ENCODE measurements around the gene HOMER1.
"Not testable (repeated sequence)": the region's sequence is repeated elsewhere in the genome, so short reads cannot be mapped to it uniquely, and the experiment has no call there.

Gene HOMER1

DNA sequence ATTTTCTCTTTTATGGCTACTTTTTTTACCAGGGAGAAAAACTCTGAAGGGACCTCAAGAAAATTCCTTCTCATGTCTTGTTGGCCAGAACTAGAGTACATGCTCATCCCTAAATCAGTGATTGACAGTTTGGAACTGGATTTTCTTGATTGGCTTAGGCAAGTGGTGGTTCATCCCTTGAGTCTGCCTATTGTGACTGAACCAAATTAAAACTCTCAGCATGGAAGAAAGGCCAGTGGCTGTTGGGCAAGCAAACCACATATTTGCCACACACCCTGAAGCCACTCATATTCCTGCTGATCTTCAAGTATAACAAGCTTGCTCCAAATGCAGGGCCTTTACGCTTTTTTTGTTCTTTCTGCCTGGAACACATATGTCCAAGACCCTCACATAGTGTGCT lies 7.2 kb upstream of the HOMER1 start:
- no peak overlapping the region for H3K4me3 ChIP-seq (replicated peaks in 1 of 2; ENCODE audit: low read depth in 2 of 2, low read length in 2 of 2)
- TF ChIP-seq, protein P1, sequence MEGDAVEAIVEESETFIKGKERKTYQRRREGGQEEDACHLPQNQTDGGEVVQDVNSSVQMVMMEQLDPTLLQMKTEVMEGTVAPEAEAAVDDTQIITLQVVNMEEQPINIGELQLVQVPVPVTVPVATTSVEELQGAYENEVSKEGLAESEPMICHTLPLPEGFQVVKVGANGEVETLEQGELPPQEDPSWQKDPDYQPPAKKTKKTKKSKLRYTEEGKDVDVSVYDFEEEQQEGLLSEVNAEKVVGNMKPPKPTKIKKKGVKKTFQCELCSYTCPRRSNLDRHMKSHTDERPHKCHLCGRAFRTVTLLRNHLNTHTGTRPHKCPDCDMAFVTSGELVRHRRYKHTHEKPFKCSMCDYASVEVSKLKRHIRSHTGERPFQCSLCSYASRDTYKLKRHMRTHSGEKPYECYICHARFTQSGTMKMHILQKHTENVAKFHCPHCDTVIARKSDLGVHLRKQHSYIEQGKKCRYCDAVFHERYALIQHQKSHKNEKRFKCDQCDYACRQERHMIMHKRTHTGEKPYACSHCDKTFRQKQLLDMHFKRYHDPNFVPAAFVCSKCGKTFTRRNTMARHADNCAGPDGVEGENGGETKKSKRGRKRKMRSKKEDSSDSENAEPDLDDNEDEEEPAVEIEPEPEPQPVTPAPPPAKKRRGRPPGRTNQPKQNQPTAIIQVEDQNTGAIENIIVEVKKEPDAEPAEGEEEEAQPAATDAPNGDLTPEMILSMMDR (IDR thresholded peaks at IDR 0.05; ENCODE audit: low read depth, low read length) = no peak

DNA sequence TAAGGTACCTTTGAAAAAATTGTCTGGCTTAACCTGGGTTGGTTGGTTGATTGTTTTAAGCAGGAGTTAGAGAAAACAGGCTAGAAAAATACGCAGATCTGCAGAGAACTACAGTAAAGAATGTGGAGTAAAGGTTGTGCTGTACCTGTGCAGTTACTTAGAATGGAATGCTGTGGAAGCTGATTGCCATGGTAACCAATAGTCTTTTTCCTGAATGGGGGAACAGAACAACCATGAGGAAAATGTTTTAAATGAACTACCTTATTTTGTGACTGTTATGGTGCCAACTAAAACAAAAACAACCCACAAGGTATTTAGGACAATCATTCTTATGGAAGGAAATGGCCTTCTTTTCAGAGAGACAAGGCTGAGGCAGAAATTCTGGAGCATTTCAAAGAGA lies 4.8 kb upstream of the HOMER1 start:
- TF ChIP-seq, protein P1 (IDR thresholded peaks at IDR 0.05; ENCODE audit: low read depth, low read length) = no peak
- H3K4me3 ChIP-seq (replicated peaks in 1 of 2; ENCODE audit: low read depth in 2 of 2, low read length in 2 of 2) = no peak overlapping the region
- no peak for DNase-seq (ENCODE audit: low read depth in 2 of 2)

More for the DNA sequence above, 7.2 kb upstream of the HOMER1 start:
- no peak for DNase-seq (ENCODE audit: low read depth in 2 of 2)

DNA sequence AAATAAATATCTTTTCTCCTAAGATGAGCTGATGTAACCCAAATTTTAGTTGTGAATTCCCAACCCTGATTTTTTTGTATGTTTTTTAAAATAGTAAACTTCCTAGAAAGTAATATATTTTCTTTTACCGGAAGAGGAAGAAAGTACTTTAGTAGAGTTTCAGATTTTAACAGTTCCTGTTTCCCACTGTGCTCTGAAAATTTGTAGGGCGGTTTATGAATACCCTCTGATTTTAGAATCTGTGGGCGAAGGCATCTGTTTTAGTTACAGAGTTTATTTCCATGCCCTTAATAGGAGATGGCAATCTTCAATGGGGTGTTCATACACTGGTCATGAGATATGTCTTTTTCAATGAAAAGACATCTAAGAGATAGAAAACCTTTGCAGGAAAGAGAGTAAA lies 3.7 kb upstream of the HOMER1 start:
- TF ChIP-seq, protein P1 (IDR thresholded peaks at IDR 0.05; ENCODE audit: low read depth, low read length) = no peak
- DNase-seq (ENCODE audit: low read depth in 2 of 2) = no peak
- H3K4me3 ChIP-seq (replicated peaks in 1 of 2; ENCODE audit: low read depth in 2 of 2, low read length in 2 of 2) = no peak overlapping the region

DNA sequence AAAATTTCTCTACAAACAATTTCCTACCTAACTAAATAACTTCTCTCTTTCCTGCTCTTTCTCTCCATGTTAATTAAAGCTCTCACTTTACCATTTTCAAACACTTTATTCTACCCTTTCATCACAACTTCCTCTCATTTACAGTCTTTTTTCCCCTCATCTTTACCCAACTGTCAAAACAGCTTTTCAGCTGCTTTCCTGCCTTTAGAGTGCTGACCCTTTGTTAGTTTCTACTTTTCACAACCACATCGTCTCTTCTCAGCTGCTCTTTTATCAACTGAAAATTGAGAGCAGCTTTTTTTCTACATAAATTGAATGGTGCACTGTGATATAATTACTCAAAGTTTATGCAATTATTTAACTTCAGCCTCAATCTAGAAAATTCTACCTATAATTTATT lies 3.1 kb upstream of the HOMER1 start:
- no peak overlapping the region for H3K4me3 ChIP-seq (replicated peaks in 1 of 2; ENCODE audit: low read depth in 2 of 2, low read length in 2 of 2)
- no peak for DNase-seq (ENCODE audit: low read depth in 2 of 2)
- TF ChIP-seq, protein P1 (IDR thresholded peaks at IDR 0.05; ENCODE audit: low read depth, low read length) = no peak

DNA sequence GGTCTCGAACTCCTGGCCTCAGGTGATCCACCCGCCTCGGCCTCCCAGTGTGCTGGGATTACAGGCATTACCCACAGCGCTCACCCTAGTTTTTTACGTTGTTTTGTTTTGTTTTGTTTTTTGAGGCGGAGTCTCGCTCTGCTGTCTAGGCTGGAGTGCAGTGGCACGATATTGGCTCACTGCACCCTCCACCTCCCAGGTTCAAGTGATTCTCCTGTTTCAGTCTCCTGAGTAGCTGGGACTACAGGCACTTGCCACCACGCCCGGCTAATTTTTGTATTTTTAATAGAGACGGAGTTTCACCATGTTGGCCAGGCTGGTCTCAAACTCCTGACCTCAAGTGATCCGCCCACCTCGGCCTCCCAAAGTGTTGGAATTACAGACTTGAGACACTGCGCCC lies 2.4 kb upstream of the HOMER1 start:
- H3K4me3 ChIP-seq (replicated peaks in 1 of 2; ENCODE audit: low read depth in 2 of 2, low read length in 2 of 2); DNase-seq (ENCODE audit: low read depth in 2 of 2): not testable (repeated sequence)

DNA sequence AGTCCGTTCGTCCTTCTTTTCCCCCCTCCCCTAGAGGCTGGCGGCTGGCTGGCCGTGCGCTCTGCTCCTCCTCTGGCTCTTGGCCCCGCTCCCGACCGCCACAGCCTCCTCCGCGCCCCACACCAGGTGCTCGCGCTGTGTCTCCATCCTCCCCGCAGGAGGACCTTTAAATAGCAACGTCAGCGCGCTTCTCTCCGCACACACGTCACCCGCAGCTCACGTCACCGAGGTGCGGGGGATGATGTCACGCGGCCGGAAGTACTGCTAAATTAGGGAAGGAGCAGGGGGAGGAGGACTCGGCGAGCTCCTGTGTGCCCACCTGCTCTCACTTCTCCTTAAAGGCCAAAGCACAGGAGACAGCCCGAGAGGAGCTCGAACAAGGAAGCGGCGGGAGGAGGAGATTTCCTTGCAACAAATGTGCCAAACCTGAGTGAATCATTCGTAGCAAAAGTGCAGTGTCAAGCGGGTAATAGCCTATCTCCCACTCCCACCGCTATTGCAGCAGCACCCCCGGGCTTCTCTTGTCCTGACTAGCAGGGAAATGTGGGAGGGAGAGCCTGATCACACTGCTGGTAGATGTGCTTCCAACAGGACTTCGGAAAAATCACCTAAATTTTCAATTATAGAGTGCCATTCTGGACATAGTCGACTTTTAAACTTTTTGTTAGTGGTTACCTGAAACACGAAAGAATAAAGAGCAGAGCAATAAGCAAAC lies 614 bp upstream of the HOMER1 start:
- H3K4me3 ChIP-seq (replicated peaks in 1 of 2; ENCODE audit: low read depth in 2 of 2, low read length in 2 of 2) = peak overlapping the region; percentile 81 to 89
- DNase-seq (ENCODE audit: low read depth in 2 of 2) = peak; percentile 92 to 96
- TF ChIP-seq, protein P1 (IDR thresholded peaks at IDR 0.05; ENCODE audit: low read depth, low read length) = no peak

DNA sequence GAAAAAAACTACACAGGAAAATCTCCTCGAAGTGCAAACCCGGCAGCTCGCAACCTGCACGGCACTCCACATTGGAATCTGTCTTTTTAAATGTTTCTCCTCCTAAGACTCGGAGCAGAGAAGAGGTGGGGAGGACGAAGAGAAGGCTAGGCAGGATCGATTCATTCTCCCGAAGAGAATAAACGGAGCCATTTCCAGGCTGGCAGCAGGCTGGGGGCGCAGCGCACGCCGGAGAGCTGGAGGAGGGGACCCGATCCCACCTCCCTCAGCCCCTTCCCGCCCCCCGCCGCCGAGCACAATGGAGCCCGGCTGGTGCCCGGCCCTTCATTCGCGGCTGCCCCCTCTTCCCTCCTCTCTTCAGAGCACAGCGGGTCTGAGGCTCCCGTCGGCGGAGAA lies 628 bp downstream of the HOMER1 start:
- TF ChIP-seq, protein P1 (IDR thresholded peaks at IDR 0.05; ENCODE audit: low read depth, low read length) = no peak
- peak in 1 of 2 donors; percentile 26 for DNase-seq (ENCODE audit: low read depth in 2 of 2)
- H3K4me3 ChIP-seq (replicated peaks in 1 of 2; ENCODE audit: low read depth in 2 of 2, low read length in 2 of 2) = peak overlapping the region; percentile 81 to 89

Measured in cardiac fibroblast (primary cell).